B cell (primary cell): ENCODE measurements around the gene THRAP3.

Experiments used
- CTCF ChIP-seq: fragments of 200-600 bp; IDR thresholded peaks from one replicate; pipeline ENCODE4 v1.8.0; 2022; ENCODE audit warnings: antibody characterized with exemption, mild to moderate bottlenecking
- EZH2 ChIP-seq: IDR thresholded peaks from 2 replicates; pipeline ENCODE4 v1.6.1; 2012; ENCODE audit warnings: borderline replicate concordance, low read depth, mild to moderate bottlenecking, moderate library complexity, low read length; ENCODE audit not compliant: insufficient read depth, poor library complexity, severe bottlenecking

GRCh38 chr1:36342426-36343185 is 118.4 kb downstream of the THRAP3 start:
- TF ChIP-seq EZH2 (no peak), CTCF (peak; percentile 68)
